Liver (tissue), 2 donors: Measurements from ENCODE around the gene CLEC10A.

ENCODE experiments used
- TF ChIP-seq, protein P1 (sequence below): IDR thresholded peaks from 2 replicates; pipeline ENCODE4 v1.6.1; 2016; ENCODE audit warnings: antibody characterized with exemption
- TF ChIP-seq, protein P2 (sequence below): fragments of 150-350 bp; IDR thresholded peaks from 2 replicates; pipeline ENCODE4 v1.5.1; 2017; ENCODE audit warnings: improper control_type of control experiment, low read depth, low read length; ENCODE audit not compliant: missing input control
- donor health status: healthy.

DNA sequence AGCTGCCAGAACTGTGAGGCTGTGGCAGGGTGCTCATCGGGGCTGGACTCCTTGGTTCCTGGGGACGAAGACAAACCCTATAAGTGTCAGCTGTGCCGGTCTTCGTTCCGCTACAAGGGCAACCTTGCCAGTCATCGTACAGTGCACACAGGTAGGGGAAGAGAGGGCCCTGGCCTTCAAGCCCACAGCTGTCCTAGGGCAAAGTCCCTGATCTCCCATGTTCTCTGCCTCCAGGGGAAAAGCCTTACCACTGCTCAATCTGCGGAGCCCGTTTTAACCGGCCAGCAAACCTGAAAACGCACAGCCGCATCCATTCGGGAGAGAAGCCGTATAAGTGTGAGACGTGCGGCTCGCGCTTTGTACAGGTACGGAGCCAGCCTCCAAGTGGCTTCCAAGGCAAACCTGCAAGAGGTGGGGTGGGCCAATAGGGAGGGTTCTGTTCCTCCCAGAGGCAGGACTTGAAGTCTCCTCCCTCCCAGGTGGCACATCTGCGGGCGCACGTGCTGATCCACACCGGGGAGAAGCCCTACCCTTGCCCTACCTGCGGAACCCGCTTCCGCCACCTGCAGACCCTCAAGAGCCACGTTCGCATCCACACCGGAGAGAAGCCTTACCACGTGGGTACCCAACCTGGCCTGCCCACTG is 53.5 kb downstream of the CLEC10A start:
- TF ChIP-seq, protein P1, sequence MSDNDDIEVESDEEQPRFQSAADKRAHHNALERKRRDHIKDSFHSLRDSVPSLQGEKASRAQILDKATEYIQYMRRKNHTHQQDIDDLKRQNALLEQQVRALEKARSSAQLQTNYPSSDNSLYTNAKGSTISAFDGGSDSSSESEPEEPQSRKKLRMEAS, result no peak
- TF ChIP-seq, protein P2, sequence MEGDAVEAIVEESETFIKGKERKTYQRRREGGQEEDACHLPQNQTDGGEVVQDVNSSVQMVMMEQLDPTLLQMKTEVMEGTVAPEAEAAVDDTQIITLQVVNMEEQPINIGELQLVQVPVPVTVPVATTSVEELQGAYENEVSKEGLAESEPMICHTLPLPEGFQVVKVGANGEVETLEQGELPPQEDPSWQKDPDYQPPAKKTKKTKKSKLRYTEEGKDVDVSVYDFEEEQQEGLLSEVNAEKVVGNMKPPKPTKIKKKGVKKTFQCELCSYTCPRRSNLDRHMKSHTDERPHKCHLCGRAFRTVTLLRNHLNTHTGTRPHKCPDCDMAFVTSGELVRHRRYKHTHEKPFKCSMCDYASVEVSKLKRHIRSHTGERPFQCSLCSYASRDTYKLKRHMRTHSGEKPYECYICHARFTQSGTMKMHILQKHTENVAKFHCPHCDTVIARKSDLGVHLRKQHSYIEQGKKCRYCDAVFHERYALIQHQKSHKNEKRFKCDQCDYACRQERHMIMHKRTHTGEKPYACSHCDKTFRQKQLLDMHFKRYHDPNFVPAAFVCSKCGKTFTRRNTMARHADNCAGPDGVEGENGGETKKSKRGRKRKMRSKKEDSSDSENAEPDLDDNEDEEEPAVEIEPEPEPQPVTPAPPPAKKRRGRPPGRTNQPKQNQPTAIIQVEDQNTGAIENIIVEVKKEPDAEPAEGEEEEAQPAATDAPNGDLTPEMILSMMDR, result no peak
